Skin epidermis (tissue), 12 donors: ENCODE measurements around the gene HIVEP3.

Experiments
- H3K27ac ChIP-seq, 21 experiments: fragments of 200-600 bp; sonication (generic) in 11 of 21; one replicate each; pipeline ENCODE4 v1.5.0; 2020; ENCODE audit warnings: mild to moderate bottlenecking in 3 of 21, inconsistent platforms in 2 of 21, moderate library complexity in 2 of 21
- H3K4me3 ChIP-seq, 7 experiments: fragments of 200-600 bp; sonication (generic) in 2 of 7; one replicate each; pipeline ENCODE4 v1.5.0; 2020; ENCODE audit warnings: inconsistent platforms in 2 of 7, mild to moderate bottlenecking in 2 of 7, moderate library complexity in 1 of 7

The HIVEP3 gene

GRCh38 chr1:41621791-41622190, 296.9 kb downstream of the HIVEP3 start:
- H3K4me3 ChIP-seq = no peak overlapping the region
- H3K27ac ChIP-seq = no peak overlapping the region

DNA sequence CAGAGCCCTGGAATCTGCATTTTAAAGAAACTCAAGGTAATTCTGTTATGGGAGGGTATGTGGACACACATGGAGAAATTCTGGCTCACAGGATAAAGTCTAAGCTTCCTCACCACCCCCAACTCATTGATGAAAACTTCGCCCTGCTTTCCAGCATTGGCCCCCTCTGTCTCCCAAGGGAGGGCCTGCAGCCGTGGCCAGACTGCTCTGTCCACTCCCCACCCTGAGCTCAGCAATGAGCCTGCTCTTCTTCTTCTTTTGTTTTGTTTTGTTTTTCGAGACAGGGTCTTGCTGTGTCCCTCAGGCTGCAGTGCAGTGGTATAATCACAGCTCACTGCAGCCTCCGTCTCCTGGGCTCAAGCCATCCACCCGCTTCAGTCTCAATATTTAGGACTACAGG, 297.5 kb downstream of the HIVEP3 start:
- no peak overlapping the region for H3K27ac ChIP-seq
- no peak overlapping the region for H3K4me3 ChIP-seq

- Histone ChIP-seq H3K27ac (no peak overlapping the region), H3K4me3 (no peak overlapping the region)
Observed at GRCh38 chr1:41620365-41621169, 298.2 kb downstream of the HIVEP3 start.

GRCh38 chr1:41619511-41620364, 299.0 kb downstream of the HIVEP3 start:
- Histone ChIP-seq H3K4me3 (no peak overlapping the region), H3K27ac (no peak overlapping the region)

DNA sequence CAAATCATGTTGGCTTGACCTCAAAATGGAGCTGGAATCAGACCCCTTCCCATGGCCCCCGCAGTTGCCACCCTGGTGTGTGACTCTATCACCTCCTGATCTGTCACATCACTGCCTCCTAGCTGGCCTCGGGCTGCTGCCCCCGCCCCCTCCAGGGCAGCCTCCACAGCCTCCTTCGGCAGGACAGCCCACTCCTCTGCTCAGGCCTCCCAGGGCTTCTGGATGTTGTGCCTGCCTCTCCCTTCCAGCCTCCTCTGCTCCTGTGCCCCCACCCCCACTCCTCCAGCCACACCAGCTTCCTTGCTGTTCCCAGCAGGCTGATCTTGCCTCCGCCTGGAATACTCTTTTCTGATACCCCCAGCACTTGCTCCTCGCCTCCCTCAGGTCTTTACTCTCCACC, 299.9 kb downstream of the HIVEP3 start:
- Histone ChIP-seq H3K4me3 (no peak overlapping the region), H3K27ac (peak overlapping the region in 1 of 21 experiments; percentile 15)

DNA sequence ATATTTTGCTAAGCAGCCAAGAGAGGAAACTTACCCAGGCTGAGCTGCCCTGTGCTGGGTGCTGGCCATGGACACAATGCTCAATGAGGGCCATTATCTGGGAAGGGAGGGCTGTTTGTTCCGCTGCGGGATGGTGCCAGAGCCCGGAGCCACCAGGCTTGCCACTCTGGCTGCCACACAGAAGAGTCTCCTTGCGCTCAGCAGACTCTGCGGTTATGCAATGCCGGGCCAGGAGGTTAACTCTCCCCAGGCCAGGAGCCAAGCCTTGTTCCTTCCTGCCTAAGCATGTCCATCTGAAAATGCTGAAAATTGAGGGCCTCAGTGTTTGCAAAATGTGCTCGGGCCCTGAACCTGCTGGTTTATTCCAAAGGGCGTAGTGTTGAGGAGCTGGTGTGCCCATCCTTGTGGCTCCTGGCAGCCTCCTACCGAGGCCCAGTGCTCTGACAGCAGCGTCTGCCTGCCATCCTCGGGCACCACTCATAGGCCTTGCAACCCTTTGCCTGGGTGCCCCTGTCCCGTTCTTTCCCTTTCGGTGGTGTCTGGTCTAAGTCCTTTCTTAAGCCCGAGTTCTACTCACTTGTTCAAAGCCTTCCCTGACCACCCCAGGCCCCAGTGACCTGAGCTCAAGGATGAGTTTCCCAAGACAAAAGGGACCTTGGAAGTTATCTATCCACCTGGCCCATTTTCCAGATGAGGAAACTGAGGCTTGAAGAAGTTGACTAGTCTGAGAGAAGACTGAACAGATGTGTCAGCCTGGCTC, 300.5 kb downstream of the HIVEP3 start:
- peak overlapping the region in 4 of 21 experiments; percentile 2 to 60 (median 16) for H3K27ac ChIP-seq
- no peak overlapping the region for H3K4me3 ChIP-seq

DNA sequence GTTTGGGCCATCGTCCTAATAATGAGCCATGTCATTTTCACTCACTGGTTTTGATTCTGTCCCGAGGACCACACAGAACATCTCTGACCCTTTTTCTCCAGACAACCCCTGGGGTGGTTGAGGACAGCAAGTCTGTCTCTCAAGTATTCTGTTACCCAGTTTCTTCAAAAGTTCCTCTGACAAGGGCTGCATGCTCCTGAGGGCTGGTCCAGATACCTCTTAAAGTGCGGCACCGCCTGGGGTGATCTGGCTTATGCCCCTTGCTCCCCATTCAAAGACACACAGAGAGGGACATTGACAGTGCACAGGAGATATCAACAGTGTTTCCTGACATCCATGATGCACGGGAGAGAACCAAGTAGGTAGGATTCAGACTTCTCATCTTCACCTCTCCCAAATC, 301.4 kb downstream of the HIVEP3 start:
- Histone ChIP-seq H3K4me3 (no peak overlapping the region), H3K27ac (no peak overlapping the region)

GRCh38 chr1:41616563-41616962, 302.2 kb downstream of the HIVEP3 start:
- no peak overlapping the region for H3K27ac ChIP-seq
- no peak overlapping the region for H3K4me3 ChIP-seq

DNA sequence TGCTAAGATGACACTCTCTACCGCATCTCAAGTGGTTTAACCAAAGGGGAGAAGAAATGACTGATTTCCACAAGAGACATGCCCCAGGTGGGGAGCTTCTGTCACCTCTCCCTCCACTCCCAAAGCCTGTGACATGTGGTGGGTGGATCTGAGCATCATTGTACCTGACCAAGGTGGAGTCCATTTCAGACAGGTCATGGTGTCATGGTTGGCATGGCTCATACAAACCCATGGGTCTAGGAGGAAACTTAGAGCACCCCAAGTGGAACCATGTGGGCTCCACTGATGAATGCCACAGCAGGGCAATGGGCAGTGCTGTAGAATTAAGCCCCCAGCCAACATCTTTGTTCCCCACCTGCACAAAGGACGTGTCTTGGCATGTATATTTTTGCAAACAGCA, 302.7 kb downstream of the HIVEP3 start:
- Histone ChIP-seq H3K4me3 (no peak overlapping the region), H3K27ac (no peak overlapping the region)

DNA sequence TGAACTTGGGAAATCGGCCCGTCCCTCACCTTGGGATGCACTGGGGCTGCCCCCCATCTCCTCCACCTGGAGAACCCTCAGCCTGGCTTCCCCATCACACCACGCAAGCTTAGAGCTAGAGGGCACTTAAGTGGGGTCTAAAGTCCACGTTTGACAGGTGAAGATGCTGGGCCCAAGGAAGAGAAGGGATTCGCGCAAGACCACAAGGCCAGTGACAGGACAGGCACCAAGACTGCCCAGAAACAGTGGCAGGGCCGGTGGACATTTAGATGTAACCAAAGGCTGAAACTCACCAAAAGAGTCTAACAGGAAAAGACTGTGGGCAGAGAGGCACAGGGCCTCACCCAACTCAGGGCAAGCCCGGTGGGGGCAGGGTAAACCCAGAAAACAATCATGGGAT, 303.4 kb downstream of the HIVEP3 start:
- H3K4me3 ChIP-seq = no peak overlapping the region
- H3K27ac ChIP-seq = no peak overlapping the region

DNA sequence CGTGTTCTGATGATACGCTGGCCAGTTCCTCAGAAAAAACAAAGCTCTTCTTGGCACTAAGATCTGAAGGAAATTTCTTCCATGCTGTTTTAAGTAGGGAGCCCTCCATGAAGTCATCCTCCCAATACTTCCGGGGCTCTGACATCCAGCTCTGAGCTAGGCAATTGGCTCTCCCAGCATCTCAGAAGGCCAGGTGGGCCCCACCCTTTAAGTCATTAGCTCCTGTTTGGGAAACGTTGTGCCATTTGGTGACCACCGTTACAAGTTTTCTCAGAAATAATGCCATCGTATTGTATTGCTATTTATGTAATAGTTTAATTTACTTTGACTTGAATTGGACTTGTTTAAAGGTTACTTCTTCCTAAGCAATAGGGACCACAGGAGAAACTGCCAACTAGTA, 303.9 kb downstream of the HIVEP3 start:
- Histone ChIP-seq H3K27ac (no peak overlapping the region), H3K4me3 (no peak overlapping the region)

GRCh38 chr1:41613689-41614574, 304.8 kb downstream of the HIVEP3 start:
- Histone ChIP-seq H3K27ac (no peak overlapping the region), H3K4me3 (no peak overlapping the region)

- H3K27ac ChIP-seq = no peak overlapping the region
- no peak overlapping the region for H3K4me3 ChIP-seq
Observed at GRCh38 chr1:41612953-41613352, 305.8 kb downstream of the HIVEP3 start.

- Histone ChIP-seq H3K27ac (no peak overlapping the region), H3K4me3 (no peak overlapping the region)
Observed at GRCh38 chr1:41611932-41612450, 306.7 kb downstream of the HIVEP3 start.

- no peak overlapping the region for H3K27ac ChIP-seq
- no peak overlapping the region for H3K4me3 ChIP-seq
Observed at GRCh38 chr1:41611068-41611931, 307.4 kb downstream of the HIVEP3 start.

DNA sequence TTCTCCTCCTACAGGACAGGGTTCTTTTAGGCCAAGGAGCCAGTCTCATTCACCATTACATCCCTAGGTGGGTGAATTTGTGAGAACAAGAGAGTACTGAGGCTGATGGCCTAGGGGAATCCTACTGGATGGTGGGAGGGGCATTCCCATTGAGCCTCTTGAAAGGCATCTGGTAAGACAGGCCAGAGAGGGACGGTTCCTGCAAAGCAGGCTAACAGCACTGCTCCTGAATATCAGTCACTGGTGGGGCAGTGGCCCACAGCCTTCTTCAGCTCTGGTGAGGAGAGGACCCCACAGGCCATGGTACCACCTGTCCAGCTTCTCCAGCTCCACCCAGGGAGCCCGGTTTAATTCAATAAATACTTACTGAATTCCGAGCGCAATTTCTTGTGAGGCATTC, 308.4 kb downstream of the HIVEP3 start:
- no peak overlapping the region for H3K27ac ChIP-seq
- no peak overlapping the region for H3K4me3 ChIP-seq

DNA sequence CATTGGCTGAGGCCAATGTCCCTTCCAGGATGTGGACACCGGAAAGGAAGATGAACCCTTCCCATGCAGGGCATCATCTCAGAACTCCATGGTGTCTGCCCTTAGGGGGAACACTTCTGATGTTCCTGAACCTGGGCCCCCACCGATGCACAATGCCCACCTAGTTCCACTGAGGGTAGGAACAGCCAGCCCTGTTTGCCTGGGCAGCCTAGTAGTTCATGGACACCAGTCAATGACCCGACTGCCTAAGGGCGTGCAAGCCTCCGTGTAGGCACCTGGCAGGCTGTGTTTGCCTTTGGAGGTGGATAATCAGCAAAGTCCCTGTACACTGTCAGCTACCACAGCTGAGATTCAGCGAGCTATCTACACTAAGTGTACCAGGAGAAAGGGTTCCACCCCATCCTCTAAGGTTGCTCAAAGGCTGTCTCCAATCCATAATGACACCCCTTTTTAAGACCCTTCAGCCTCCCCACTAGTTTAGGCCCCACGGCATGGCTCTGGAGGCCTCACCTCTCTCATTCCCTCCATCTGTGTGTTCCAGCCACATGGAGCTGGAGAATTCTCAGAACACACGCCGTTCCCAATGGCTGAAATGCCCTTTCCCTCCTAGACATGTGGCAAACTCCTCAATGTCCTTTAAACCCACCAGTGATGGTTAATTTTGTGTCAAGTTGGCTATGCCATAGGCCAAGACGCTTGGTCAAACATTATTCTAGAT, 309.4 kb downstream of the HIVEP3 start:
- Histone ChIP-seq H3K4me3 (no peak overlapping the region), H3K27ac (no peak overlapping the region)

GRCh38 chr1:41608211-41608610, 310.5 kb downstream of the HIVEP3 start:
- Histone ChIP-seq H3K27ac (no peak overlapping the region), H3K4me3 (no peak overlapping the region)
